Vagina (tissue), 2 donors: ENCODE data around the gene ACSS2.

Source experiments
- POLR2AphosphoS5 ChIP-seq, 2 donors: sonication (generic); formaldehyde crosslinking; IDR thresholded peaks; one replicate each; pipeline ENCODE4 v1.9.0; 2017; ENCODE audit warnings: antibody characterized with exemption in 2 of 2, mild to moderate bottlenecking in 2 of 2, low read depth in 1 of 2; ENCODE audit not compliant: insufficient read depth in 1 of 2
- TF ChIP-seq, protein P1 (sequence below), 3 experiments: fragments of 450-650 bp in 2 of 3; fragments of 200-600 bp in 1 of 3; sonication (generic) in 1 of 3; IDR thresholded peaks; one replicate each; pipeline ENCODE4 v1.5.1; 2017 to 2019; ENCODE audit warnings: antibody characterized with exemption in 3 of 3, mild to moderate bottlenecking in 2 of 3, moderate library complexity in 2 of 3

DNA sequence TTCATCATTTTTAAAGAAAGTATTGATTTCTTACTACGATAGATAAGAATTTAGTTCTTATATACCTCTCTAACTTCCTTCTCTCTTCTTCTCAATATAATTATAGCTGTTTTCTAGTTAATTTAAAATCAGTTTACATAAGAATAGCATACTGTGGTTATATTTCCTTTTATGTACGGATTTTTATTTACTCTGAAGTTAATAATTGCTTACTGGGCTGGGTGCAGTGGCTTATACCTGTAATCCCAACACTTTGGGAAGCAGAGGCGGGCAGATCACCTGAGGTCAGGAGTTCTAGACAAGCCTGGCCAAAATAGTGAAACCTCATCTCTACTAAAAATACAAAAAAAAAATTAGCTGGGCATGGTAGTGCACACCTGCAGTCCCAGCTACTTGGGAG is 9.7 kb downstream of the ACSS2 start:
- TF ChIP-seq, protein P1, sequence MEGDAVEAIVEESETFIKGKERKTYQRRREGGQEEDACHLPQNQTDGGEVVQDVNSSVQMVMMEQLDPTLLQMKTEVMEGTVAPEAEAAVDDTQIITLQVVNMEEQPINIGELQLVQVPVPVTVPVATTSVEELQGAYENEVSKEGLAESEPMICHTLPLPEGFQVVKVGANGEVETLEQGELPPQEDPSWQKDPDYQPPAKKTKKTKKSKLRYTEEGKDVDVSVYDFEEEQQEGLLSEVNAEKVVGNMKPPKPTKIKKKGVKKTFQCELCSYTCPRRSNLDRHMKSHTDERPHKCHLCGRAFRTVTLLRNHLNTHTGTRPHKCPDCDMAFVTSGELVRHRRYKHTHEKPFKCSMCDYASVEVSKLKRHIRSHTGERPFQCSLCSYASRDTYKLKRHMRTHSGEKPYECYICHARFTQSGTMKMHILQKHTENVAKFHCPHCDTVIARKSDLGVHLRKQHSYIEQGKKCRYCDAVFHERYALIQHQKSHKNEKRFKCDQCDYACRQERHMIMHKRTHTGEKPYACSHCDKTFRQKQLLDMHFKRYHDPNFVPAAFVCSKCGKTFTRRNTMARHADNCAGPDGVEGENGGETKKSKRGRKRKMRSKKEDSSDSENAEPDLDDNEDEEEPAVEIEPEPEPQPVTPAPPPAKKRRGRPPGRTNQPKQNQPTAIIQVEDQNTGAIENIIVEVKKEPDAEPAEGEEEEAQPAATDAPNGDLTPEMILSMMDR (IDR thresholded peaks at IDR 0.05): no peak
- TF ChIP-seq POLR2AphosphoS5 (IDR thresholded peaks at IDR 0.05; ENCODE audit: insufficient read depth in 1 of 2, low read depth in 1 of 2): no peak
